LNCaP clone FGC (cell line): ENCODE data around the gene JRKL.
"Not testable (repeated sequence)": the region's sequence is repeated elsewhere in the genome, so short reads cannot be mapped to it uniquely, and the experiment has no call there.

Experiments
- DNase-seq: peaks from one replicate; pipeline ENCODE4 v3.0.0-alpha.2; 2011; ENCODE audit warnings: low read depth
- H3K4me3 ChIP-seq: 2 replicates; pipeline ENCODE4 v1.5.1; 2011; ENCODE audit warnings: mild to moderate bottlenecking, low read depth, low read length, control low read depth
- TF ChIP-seq, protein P1 (sequence below): IDR thresholded peaks from 2 replicates; pipeline ENCODE4 v1.5.1; 2012; ENCODE audit warnings: mild to moderate bottlenecking; ENCODE audit not compliant: control insufficient read depth, insufficient read depth; ENCODE audit errors: extremely low read depth

The JRKL gene

GRCh38 chr11:96394773-96395172 lies 5.0 kb downstream of the JRKL start:
- H3K4me3 ChIP-seq, result no peak overlapping the region
- no peak for DNase-seq
- TF ChIP-seq, protein P1, sequence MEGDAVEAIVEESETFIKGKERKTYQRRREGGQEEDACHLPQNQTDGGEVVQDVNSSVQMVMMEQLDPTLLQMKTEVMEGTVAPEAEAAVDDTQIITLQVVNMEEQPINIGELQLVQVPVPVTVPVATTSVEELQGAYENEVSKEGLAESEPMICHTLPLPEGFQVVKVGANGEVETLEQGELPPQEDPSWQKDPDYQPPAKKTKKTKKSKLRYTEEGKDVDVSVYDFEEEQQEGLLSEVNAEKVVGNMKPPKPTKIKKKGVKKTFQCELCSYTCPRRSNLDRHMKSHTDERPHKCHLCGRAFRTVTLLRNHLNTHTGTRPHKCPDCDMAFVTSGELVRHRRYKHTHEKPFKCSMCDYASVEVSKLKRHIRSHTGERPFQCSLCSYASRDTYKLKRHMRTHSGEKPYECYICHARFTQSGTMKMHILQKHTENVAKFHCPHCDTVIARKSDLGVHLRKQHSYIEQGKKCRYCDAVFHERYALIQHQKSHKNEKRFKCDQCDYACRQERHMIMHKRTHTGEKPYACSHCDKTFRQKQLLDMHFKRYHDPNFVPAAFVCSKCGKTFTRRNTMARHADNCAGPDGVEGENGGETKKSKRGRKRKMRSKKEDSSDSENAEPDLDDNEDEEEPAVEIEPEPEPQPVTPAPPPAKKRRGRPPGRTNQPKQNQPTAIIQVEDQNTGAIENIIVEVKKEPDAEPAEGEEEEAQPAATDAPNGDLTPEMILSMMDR, result no peak

- TF ChIP-seq, protein P1, result no peak
- no peak overlapping the region for H3K4me3 ChIP-seq
- DNase-seq, result no peak
Observed at GRCh38 chr11:96396637-96397036, 6.8 kb downstream of the JRKL start.

DNA sequence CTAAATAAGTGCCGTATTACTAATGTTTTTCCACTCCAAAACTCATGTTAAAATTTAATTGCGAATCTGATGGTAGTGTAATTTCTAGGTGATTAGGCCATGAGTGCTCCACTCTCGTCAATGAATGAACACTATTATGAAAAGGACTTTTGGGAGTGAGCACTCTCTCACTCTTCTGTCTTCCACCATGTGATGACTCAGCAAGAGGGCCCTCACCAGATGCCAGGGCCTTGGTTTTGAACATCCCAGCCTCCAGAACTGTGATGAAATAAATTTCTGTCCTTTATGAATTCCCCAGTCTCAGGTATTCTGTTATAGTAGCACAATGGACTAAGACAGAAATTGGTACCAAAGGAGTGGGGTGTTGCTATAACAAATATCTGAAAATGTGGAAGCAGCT lies 8.1 kb downstream of the JRKL start:
- H3K4me3 ChIP-seq, result no peak overlapping the region
- DNase-seq, result no peak
- TF ChIP-seq, protein P1, result no peak

GRCh38 chr11:96400697-96401096 lies 10.9 kb downstream of the JRKL start:
- TF ChIP-seq, protein P1, result no peak
- DNase-seq, result no peak

GRCh38 chr11:96411412-96411811 lies 21.6 kb downstream of the JRKL start:
- DNase-seq, result not testable (repeated sequence)
- H3K4me3 ChIP-seq, result peak overlapping the region; percentile 37

More at GRCh38 chr11:96400697-96401096, 10.9 kb downstream of the JRKL start:
- H3K4me3 ChIP-seq, result no peak overlapping the region

DNA sequence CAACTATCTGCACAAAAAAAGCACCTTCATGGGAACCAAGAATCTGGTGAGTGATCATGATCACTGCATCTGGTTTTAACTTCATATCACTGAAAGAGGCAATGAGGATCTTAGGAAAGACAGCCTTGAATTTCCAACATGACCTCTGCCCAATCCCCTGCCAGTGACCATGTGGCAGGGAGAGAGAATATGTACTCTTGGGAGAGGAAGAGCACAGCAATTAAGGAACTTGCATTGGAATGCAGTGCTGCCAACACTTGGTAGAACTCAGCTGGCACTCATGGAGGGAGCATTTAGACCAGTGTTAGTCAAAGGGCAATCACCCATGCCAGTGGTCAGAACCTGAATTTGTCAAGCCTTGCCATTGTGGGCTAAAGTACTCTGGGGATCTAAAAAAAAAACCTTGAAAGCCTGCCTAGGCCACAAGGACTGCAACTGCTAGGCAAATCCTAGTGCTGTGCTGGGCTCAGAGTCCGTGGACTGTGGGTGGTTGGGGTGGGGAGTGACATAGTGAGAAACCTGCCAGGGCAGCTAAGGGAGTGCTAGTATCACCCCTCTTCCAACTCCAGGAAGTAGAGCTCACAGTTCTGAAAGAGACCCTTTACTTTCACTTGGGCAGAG lies 23.1 kb downstream of the JRKL start:
- H3K4me3 ChIP-seq, result no peak overlapping the region
- TF ChIP-seq, protein P1, result no peak
- DNase-seq, result no peak

- DNase-seq, result no peak
- H3K4me3 ChIP-seq, result no peak overlapping the region
- TF ChIP-seq, protein P1, result no peak
Observed at GRCh38 chr11:96413408-96413807, 23.6 kb downstream of the JRKL start.
